Vagina (tissue), 2 donors: Measurements from ENCODE around the gene ZNF687.

Source experiments
- CTCF ChIP-seq, 3 experiments: fragments of 450-650 bp in 2 of 3; fragments of 200-600 bp in 1 of 3; sonication (generic) in 1 of 3; IDR thresholded peaks; one replicate each; pipeline ENCODE4 v1.5.1; 2017 to 2019; ENCODE audit warnings: antibody characterized with exemption in 3 of 3, mild to moderate bottlenecking in 2 of 3, moderate library complexity in 2 of 3
- POLR2AphosphoS5 ChIP-seq, 2 donors: sonication (generic); formaldehyde crosslinking; IDR thresholded peaks; one replicate each; pipeline ENCODE4 v1.9.0; 2017; ENCODE audit warnings: antibody characterized with exemption in 2 of 2, mild to moderate bottlenecking in 2 of 2, low read depth in 1 of 2; ENCODE audit not compliant: insufficient read depth in 1 of 2

DNA sequence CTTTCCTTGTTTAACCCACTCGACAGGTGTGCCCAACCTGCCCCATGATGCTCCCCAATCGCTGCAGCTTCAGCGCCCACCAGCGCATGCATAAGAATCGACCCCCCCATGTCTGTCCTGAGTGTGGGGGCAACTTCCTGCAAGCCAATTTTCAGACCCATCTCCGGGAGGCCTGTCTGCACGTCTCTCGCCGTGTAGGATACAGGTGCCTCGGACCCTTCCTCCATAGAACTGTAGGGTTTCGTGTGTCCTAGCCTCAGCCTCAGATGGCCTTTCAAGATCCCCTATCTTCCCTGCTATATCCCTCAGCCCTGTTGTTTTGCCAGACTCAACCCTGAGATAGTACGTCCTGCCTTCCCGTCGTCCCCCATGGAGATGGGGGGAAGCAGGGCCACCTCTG, 6.4 kb downstream of the ZNF687 start:
- TF ChIP-seq CTCF (IDR thresholded peaks at IDR 0.05) (no peak), POLR2AphosphoS5 (IDR thresholded peaks at IDR 0.05; ENCODE audit: insufficient read depth in 1 of 2, low read depth in 1 of 2) (no peak)
